ENCODE data around the gene SPINK9. TPM values are rescaled to one million over a fixed set of nuclear protein-coding genes. Genes with fewer than 3 reads are reported as not detected.

Gene SPINK9
- polyA plus RNA-seq, 3 donors: not detected

DNA sequence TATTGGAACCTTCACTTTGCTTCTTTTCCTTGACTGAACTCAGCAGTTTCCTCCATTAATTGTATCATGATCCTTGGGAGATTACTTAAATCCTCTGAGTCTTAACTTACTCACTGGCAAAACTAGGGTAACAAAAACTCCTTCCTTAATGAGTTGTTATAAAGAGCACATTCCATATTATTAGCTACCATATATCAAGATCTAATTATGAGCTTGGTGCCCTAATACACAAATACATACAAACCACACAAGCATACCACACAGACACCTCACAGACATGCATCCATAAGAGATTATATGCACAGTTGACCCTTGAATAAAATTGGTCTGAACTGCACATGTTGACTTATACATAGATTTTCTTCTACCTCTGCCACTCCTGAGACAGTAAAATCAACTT lies 25.6 kb upstream of the SPINK9 start:
- no peak overlapping the region for H2AFZ ChIP-seq (ENCODE audit: insufficient read depth, low read depth, low read length, poor library complexity, severe bottlenecking)
- no peak overlapping the region for H3K4me3 ChIP-seq (replicated peaks in 1 of 3; ENCODE audit: low read depth in 2 of 3, low read length in 3 of 3)
- no peak overlapping the region for H3K4me2 ChIP-seq (replicated peaks; ENCODE audit: extremely low read depth, low read length, poor library complexity, severe bottlenecking)
- intact Hi-C loops (cut with micrococcal nuclease): no loop called here
- no peak overlapping the region for H3K4me3 Mint-ChIP-seq
- H3K79me2 ChIP-seq (ENCODE audit: insufficient read depth, low read length): no peaks in the 10 kb centered on the region
- no peak overlapping the region for H3K9ac ChIP-seq (ENCODE audit: insufficient read depth, low read length, poor library complexity, severe bottlenecking)
- no peak overlapping the region for H3K27ac ChIP-seq (ENCODE audit: low read depth in 1 of 2, low read length in 2 of 2)
- peaks cover 0 to 2% of the 10 kb centered on the region in 2 donors for H3K9me3 ChIP-seq (replicated peaks in 1 of 2; ENCODE audit: control insufficient read depth in 1 of 2, insufficient read depth in 1 of 2, low read length in 2 of 2)
- no peak for DNase-seq
- H3K4me1 ChIP-seq (ENCODE audit: control insufficient read depth in 1 of 2, insufficient read depth in 2 of 2, low read length in 2 of 2): no peaks in the 10 kb centered on the region
- no peaks in the 10 kb centered on the region for H3K4me1 Mint-ChIP-seq
- H3K36me3 ChIP-seq (replicated peaks in 1 of 2; ENCODE audit: control insufficient read depth in 1 of 2, insufficient read depth in 2 of 2, low read length in 2 of 2): no peaks in the 10 kb centered on the region
- H3K27ac Mint-ChIP-seq: no peak overlapping the region
- H3K27me3 Mint-ChIP-seq (ENCODE audit: low read depth in 3 of 3): peaks cover 0 to 2% (median 0%) of the 10 kb centered on the region in 3 donors
- H3K27me3 ChIP-seq (ENCODE audit: control insufficient read depth in 2 of 2, insufficient read depth in 2 of 2, low read length in 2 of 2): no peaks in the 10 kb centered on the region
- H3K9me3 Mint-ChIP-seq: peaks cover 4 to 16% (median 12%) of the 10 kb centered on the region in 7 donors
- TF ChIP-seq, protein P1, sequence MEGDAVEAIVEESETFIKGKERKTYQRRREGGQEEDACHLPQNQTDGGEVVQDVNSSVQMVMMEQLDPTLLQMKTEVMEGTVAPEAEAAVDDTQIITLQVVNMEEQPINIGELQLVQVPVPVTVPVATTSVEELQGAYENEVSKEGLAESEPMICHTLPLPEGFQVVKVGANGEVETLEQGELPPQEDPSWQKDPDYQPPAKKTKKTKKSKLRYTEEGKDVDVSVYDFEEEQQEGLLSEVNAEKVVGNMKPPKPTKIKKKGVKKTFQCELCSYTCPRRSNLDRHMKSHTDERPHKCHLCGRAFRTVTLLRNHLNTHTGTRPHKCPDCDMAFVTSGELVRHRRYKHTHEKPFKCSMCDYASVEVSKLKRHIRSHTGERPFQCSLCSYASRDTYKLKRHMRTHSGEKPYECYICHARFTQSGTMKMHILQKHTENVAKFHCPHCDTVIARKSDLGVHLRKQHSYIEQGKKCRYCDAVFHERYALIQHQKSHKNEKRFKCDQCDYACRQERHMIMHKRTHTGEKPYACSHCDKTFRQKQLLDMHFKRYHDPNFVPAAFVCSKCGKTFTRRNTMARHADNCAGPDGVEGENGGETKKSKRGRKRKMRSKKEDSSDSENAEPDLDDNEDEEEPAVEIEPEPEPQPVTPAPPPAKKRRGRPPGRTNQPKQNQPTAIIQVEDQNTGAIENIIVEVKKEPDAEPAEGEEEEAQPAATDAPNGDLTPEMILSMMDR (IDR thresholded peaks at IDR 0.05): no peak
- no peaks in the 10 kb centered on the region for H4K20me1 ChIP-seq (ENCODE audit: insufficient read depth, low read length)
- H3K36me3 Mint-ChIP-seq: no peaks in the 10 kb centered on the region

DNA sequence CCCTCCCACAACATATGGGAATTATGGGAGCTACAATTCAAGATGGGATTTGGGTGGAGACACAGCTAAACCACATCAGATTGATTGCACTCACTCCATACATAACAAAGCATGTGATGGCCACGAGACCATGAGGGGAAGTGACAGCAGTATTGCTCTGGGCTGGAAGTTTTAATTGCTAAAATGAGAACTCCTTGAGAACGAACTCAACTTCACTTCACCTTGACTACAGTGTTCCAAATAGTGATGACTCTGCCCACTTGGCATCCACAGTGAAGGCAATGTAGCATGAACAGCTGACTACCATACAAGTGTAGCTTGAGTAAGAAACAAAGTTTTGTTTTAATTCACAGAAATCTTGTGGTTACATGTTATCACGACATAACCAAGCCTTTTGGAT lies 23.9 kb upstream of the SPINK9 start:
- no peaks in the 10 kb centered on the region for H4K20me1 ChIP-seq (ENCODE audit: insufficient read depth, low read length)
- no peak overlapping the region for H3K27ac ChIP-seq (ENCODE audit: low read depth in 1 of 2, low read length in 2 of 2)
- no peaks in the 10 kb centered on the region for H3K79me2 ChIP-seq (ENCODE audit: insufficient read depth, low read length)
- no peak overlapping the region for H3K4me2 ChIP-seq (replicated peaks; ENCODE audit: extremely low read depth, low read length, poor library complexity, severe bottlenecking)
- no peak for DNase-seq
- intact Hi-C loops (cut with micrococcal nuclease): no loop called here
- TF ChIP-seq, protein P1 (IDR thresholded peaks at IDR 0.05): no peak
- Mint-ChIP-seq H3K4me1 (no peaks in the 10 kb centered on the region), H3K36me3 (no peaks in the 10 kb centered on the region), H3K9me3 (peaks cover 4 to 16% (median 12%) of the 10 kb centered on the region in 7 donors), H3K27me3 (ENCODE audit: low read depth in 3 of 3) (peaks cover 0 to 2% (median 0%) of the 10 kb centered on the region in 3 donors), H3K4me3 (no peak overlapping the region), H3K27ac (no peak overlapping the region)
- no peak overlapping the region for H3K9ac ChIP-seq (ENCODE audit: insufficient read depth, low read length, poor library complexity, severe bottlenecking)
- WGBS (ENCODE audit: insufficient coverage): no CpG with 5 or more reads among the region's 3 CpGs
- no peaks in the 10 kb centered on the region for H3K27me3 ChIP-seq (ENCODE audit: control insufficient read depth in 2 of 2, insufficient read depth in 2 of 2, low read length in 2 of 2)
- H3K4me3 ChIP-seq (replicated peaks in 1 of 3; ENCODE audit: low read depth in 2 of 3, low read length in 3 of 3): no peak overlapping the region
- H3K36me3 ChIP-seq (replicated peaks in 1 of 2; ENCODE audit: control insufficient read depth in 1 of 2, insufficient read depth in 2 of 2, low read length in 2 of 2): no peaks in the 10 kb centered on the region
- no peaks in the 10 kb centered on the region for H3K4me1 ChIP-seq (ENCODE audit: control insufficient read depth in 1 of 2, insufficient read depth in 2 of 2, low read length in 2 of 2)
- no peak overlapping the region for H2AFZ ChIP-seq (ENCODE audit: insufficient read depth, low read depth, low read length, poor library complexity, severe bottlenecking)
- H3K9me3 ChIP-seq (replicated peaks in 1 of 2; ENCODE audit: control insufficient read depth in 1 of 2, insufficient read depth in 1 of 2, low read length in 2 of 2): peaks cover 0 to 2% of the 10 kb centered on the region in 2 donors

Data from CD14-positive monocyte (primary cell).